Stimulated activated CD8-positive, alpha-beta memory T cell treated with anti-CD3 and anti-CD28 coated beads, Interleukin-7, amount 100 ng/mL, for 24 hours (primary cell): ENCODE measurements around the gene BIRC3.
"Not testable (repeated sequence)": the region's sequence is repeated elsewhere in the genome, so short reads cannot be mapped to it uniquely, and the experiment has no call there.

Source experiments
- DNase-seq: peaks from one replicate; pipeline ENCODE4 v3.0.0-alpha.2; 2020; ENCODE audit warnings: low read depth

The BIRC3 gene

DNA sequence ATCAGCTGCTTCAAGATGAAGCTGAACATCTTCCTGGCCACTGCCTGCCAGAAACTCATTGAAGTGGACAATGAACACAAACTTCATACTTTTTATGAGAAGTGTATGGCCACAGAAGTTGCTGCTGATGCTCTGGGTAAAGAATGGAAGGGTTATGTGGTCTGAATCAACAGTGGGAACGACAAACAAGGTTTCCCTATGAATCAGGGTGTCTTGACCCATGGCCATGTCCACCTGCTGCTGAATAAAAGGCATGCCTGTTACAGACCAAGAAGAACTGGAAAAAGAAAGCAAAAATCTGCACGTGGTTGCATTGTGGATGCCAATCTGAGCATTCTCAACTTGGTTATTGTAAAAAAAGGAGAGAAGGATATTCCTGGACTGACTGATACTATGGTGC lies 22.2 kb upstream of the BIRC3 start:
- DNase-seq, result no peak

DNA sequence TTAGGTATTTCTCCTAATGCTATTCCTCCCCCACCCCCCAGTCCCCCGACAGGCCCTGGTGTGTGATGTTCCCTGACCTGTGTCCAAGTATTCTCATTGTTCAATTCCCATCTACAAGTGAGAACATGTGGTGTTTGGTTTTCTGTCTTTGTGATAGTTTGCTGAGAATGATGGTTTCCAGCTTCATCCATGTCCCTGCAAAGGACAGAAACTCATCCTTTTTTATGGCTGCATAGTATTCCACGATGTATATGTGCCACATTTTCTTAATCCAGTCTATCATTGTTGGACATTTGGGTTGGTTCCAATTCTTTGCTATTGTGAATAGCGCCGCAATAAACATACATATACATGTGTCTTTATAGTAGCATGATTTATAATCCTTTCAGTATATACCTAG lies 20.5 kb upstream of the BIRC3 start:
- not testable (repeated sequence) for DNase-seq

DNA sequence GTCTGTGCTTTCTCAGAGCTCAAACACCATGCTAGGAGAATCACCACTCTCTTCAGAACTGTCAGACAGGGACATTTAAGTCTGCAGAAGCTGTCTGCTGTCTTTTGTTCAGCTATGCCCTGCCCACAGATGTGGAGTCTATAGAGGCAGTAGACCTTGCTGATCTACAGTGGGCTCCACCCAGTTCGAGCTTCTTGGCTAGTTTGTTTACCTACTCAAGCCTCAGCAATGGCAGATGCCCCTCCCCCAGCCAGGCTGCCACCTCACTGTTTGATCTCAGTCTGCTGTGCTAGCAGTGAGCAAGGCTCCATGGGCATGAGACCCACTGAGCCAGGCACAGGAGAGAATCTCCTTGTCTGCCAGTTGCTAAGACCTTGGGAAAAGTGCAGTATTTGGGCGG lies 16.4 kb upstream of the BIRC3 start:
- not testable (repeated sequence) for DNase-seq

GRCh38 chr11:102302241-102302640 lies 15.0 kb upstream of the BIRC3 start:
- no peak for DNase-seq

DNA sequence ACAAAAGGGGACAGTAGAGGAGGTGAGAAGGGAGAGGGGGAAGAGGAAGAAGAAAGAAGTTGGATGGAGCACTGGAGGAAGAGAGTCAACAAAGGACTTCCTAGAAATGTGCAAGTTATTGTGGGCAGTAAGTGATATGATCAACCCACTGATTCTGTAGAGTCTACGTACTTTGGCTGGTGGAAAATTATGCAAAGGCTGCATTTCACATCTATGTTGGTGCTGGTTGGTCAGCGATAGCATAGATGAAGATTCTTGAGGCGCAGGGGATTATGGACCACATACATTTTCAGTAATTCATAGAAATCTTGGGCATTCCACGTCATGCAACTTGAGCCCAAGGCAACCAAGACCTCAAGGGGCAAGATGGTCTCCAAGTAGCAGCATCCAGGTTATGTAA lies 12.6 kb upstream of the BIRC3 start:
- DNase-seq, result no peak

- DNase-seq, result no peak
Measured at GRCh38 chr11:102305352-102306047, 11.8 kb upstream of the BIRC3 start.

DNA sequence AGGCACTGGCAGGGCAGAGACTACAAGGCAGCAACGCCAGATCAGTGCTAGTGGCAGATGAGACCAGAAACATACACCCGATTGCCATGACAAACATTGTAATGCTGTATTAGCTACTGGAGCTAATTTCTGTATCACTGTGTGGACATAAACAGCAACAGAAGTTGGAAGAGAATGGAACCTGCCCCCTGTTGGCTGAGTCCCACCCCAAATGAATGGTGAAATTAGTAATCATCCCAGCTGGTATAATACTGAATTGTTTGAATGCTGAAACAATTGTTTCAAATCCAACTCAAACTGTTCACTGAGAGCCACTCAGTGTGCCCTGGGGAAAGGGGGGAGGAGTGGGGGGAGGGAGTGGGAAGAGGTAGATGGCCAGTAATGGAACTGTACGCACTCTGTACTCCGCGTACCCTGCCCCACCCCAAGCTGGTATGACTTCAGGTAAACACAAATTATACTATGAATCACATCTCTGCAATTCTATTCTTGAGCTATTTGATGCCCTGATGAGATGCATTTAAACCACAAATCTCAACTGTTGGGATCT lies 11.2 kb upstream of the BIRC3 start:
- DNase-seq, result no peak

- no peak for DNase-seq
Measured at GRCh38 chr11:102306817-102307726, 10.2 kb upstream of the BIRC3 start.

DNA sequence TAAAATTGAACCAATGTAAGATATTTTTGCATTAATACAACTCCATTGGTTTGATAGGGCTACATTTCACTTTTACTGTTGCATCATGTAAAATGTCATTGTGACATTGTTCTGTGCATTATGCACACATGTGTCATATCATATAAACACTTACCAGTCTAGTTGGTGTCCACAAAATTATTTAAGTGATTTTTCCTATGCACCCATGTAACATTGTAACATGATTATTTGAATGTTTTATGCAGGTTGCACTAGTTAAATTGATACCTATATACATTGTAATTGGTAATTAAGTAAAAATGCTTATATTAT lies 9.6 kb upstream of the BIRC3 start:
- DNase-seq, result no peak

GRCh38 chr11:102309621-102310541 lies 7.4 kb upstream of the BIRC3 start:
- DNase-seq, result no peak

DNA sequence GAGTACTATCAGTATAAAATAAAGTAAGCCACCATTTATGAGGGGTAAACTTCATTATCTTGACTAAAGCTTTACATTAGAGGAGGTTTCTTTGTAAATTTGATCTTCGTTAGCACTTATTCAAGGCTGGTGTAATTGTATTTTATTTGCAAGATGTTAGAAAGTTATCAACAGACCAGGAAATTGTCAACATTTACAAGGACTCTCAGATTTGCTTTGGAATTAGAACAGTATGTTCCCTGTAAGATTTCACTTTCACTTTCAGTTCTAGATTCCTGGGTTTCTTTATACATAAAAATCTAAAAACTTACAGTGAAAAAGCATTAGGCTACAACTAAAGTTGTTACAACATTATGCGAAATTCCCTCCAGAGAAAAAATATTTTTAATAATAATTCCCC lies 4.6 kb upstream of the BIRC3 start:
- DNase-seq, result no peak

DNA sequence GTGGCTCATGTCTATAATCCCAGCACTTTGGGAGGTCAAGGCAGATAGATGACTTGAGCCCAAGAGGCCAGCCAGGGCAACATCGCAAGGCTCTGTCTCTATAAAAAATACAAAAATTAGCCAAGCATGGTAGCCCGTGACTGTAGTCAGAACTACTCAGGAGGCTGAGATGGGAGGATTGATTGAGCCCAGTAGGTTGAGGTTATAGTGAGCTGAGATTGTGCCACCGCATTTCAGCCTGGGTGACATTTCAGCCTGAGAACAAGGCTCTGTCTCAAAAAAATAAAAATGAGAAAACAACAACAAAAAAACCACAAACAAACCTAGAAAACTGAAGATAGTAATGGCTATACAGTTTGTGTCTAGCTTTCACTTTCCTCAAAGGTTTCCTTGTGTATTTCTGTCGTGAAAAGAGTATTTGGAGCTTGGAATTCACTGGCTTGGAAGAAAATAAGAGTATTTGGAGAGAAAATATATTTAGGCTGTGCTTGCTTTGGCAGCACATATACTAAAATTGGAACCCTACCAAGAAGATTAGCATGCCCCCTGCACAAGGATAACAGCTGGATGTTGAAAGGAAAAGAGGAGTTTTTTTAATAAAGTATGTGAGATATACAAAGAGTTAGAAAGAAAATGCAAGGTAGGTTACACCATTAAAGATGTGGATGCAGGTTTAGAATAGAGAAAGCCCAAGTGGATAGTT lies 3.9 kb upstream of the BIRC3 start:
- no peak for DNase-seq

GRCh38 chr11:102314784-102315183 lies 2.5 kb upstream of the BIRC3 start:
- no peak for DNase-seq

- no peak for DNase-seq
Measured at GRCh38 chr11:102316346-102316904, 859 bp upstream of the BIRC3 start.

GRCh38 chr11:102317768-102318103 lies 452 bp downstream of the BIRC3 start:
- no peak for DNase-seq

DNA sequence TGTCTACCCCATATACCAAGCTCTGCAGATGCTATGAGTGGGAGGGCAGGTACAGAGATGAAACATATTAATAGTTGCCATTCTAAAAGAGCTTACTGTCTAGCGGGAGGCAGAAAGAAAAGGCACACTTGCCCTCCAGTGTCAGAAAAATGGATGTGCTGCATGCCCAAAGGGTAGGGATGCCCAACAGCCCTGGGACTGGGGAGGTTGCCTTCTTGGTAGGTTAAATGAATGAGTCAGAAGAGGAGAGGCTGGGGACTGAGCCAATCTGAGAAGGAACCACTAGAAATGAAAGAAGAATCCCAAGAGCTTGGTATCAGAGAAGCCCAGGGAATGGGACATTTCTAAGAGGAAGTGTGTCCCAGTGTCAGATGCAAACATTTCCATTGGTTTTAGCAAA lies 1.2 kb downstream of the BIRC3 start:
- DNase-seq, result no peak

GRCh38 chr11:102319544-102319943 lies 2.3 kb downstream of the BIRC3 start:
- DNase-seq, result no peak

- no peak for DNase-seq
Measured at GRCh38 chr11:102320188-102320587, 2.9 kb downstream of the BIRC3 start.

DNA sequence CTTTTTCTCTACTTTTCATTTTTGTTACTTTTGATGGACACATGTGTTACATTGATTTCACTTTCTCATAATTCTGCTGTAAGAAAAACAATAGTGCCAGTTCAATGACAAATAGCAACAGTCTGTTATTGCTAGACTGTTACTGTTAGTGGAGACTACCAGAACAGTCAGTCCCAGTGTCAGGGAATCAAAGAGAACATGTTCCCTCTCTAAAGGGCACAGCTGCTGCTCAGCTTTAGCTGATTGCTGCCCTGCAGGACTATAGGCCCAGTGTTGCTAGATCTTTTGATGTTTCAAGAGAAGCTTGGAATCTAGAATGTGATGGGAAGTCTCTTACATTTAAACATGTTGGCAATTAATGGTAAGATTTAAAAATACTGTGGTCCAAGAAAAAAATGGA lies 3.4 kb downstream of the BIRC3 start:
- DNase-seq, result no peak

DNA sequence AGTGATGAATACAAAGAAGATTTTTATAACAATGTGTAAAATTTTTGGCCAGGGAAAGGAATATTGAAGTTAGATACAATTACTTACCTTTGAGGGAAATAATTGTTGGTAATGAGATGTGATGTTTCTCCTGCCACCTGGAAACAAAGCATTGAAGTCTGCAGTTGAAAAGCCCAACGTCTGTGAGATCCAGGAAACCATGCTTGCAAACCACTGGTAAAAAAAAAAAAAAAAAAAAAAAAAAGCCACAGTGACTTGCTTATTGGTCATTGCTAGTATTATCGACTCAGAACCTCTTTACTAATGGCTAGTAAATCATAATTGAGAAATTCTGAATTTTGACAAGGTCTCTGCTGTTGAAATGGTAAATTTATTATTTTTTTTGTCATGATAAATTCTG lies 5.3 kb downstream of the BIRC3 start:
- no peak for DNase-seq

- no peak for DNase-seq
Measured at GRCh38 chr11:102323542-102324251, 6.4 kb downstream of the BIRC3 start.
